Measurements from ENCODE around the gene PMF1. TPM values are rescaled to one million over a fixed set of nuclear protein-coding genes. Genes with fewer than 3 reads are reported as not detected.

PMF1 gene
- total RNA-seq, 1 experiment from 2014 or later, result 50.2 TPM

DNA sequence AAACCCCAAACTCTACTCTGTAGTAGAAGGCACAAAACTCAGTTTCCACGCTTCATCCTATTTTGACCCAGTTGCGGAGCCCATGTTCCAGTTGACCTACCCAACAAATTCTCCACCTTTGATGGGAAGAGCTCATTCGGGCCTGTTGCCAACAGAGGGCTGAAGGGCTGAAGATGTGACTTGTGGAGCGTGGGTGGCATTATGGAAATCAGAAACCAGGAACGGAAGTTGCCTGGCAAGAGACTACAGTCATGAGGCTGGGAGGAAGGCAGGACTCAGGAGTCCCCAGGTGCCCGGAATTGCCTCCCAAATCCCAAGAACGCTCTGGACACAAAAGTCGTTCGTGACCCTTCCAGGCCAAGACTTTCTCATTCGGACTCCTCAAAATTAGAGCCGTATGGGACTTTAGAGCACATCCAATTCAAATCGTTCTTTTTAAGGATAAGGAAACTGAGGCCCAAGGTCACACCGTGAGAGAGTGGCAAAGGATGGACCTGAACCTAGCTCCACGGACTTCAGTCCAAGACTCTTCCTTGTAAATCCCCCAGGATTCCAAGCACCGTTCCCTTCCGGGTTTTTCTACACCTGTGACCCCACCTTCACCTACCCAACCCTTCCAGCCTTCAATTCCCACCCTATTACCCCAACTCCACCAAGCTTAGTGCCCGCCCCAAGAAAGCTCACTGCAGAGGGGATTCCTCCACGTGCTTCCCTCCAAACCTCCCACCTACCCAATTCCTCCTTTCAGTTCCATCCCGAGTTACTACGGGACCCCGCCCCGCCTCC, 69.1 kb downstream of the PMF1 start:
- intact Hi-C loops (cut with micrococcal nuclease; ENCODE audit: unreplicated experiment), result loop anchor here (1.0 to 5.0 kb wide), 2 partner anchors 228 to 305 kb away; partner anchors contain the start of genes ARHGEF2 and LAMTOR2
- TSS peak; percentile 55 for BruUV-seq (replicated peaks)
- H3K79me2 ChIP-seq (ENCODE audit: low read depth), result peaks cover 74% of the 10 kb centered on the region

DNA sequence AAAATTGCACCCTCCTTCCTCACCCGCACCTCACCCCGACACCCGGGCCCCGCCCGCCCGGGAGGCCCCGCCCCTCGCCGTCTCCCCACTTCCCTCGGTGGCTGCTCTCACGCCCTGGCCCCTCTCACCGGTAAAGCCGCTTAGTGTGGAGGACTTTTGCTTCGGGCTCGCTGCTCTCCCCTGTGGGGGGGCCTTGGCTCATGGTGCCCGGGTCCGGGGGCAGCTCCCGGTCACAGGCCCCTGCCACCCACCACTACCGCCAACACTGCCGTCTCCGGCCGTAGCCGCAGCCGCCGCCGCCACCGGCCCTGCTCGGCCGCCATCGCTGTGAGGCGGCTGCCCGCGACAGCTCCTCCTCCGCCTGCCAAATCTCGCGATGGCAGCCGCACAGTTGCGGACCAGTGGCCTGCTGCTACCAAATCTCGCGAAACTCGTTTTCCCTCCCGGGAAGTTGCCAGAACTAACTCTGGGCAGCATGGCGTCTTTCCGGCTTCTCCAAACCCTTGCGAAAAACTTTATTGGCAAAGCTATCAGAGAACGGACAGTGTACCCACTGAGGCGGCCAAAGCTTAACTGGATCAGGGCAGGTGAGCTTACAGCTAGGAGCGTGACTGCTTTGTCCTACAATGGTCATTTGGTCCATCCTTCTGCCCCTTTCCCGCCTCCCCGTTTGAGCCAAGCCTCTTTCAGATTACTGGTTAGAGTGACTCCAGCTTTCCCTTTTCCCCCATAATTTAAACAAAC, 69.8 kb downstream of the PMF1 start, which contains the start of gene SMG5:
TSS of gene SMG5 (minus strand) at position 347 of the 744 bp plus-strand sequence. CDS start at position 202, 145 bp downstream.
- no TSS peak for BruUV-seq (replicated peaks)
- DNase-seq, result peak; percentile 93 to 95
- H4K20me1 ChIP-seq (ENCODE audit: insufficient read depth), result peaks cover 16% of the 10 kb centered on the region
- peaks cover 17% of the 10 kb centered on the region; the same call in 1 of the 2 replicates for H3K36me3 ChIP-seq (ENCODE audit: low read depth)
- no peaks in the 10 kb centered on the region for H3K9me3 ChIP-seq (ENCODE audit: insufficient read depth, low read depth)
- TF ChIP-seq EZH2 (IDR thresholded peaks at IDR 0.05; ENCODE audit: low read depth) (no peak), CTCF (conservative IDR thresholded peaks at IDR 0.05) (no peak)
- POLR2A ChIA-PET (ENCODE audit: unreplicated experiment), result interaction anchor here (0.6 to 1.0 kb wide), 5 partner anchors 46 to 221 kb away, joined by 3 to 9 read pairs (median 4); partner anchors contain the start of gene PMF1
- peaks cover 30% of the 10 kb centered on the region for H3K4me1 ChIP-seq (replicated peaks; ENCODE audit: insufficient read depth)
- intact Hi-C loops (cut with micrococcal nuclease; ENCODE audit: unreplicated experiment), result loop anchor here (1.0 to 5.0 kb wide), 2 partner anchors 228 to 305 kb away; partner anchors contain the start of genes ARHGEF2 and LAMTOR2
- peak within 1 kb of the TSS; percentile 85 for H3K27ac ChIP-seq
- H3F3A ChIP-seq (ENCODE audit: insufficient read depth, low read depth), result peaks cover 30% of the 10 kb centered on the region; the same call in 1 of the 2 replicates
- CTCF ChIA-PET, result interaction anchor here (1.0 kb wide), 1 partner anchor 8 kb away, joined by 3 read pairs; no protein-coding TSS in a partner anchor
- no peaks in the 10 kb centered on the region for H3K9me2 ChIP-seq (ENCODE audit: insufficient read depth)
- peak within 1 kb of the TSS; percentile 97 for H3K4me3 ChIP-seq
- H3K4me2 ChIP-seq, result peak within 1 kb of the TSS; percentile 96
- H3K79me2 ChIP-seq (ENCODE audit: low read depth), result peaks cover 74% of the 10 kb centered on the region
- no peaks in the 10 kb centered on the region for H3K27me3 ChIP-seq (ENCODE audit: insufficient read depth, low read depth)
- H2AFZ ChIP-seq, result peak within 1 kb of the TSS; percentile 83

More for the DNA sequence above, 69.1 kb downstream of the PMF1 start:
- Histone ChIP-seq H2AFZ (peak overlapping the region; percentile 83), H3F3A (ENCODE audit: insufficient read depth, low read depth) (peaks cover 30% of the 10 kb centered on the region; the same call in 1 of the 2 replicates), H3K4me1 (replicated peaks; ENCODE audit: insufficient read depth) (peaks cover 30% of the 10 kb centered on the region), H3K36me3 (ENCODE audit: low read depth) (peaks cover 19% of the 10 kb centered on the region), H3K27ac (peak overlapping the region; percentile 85), H4K20me1 (ENCODE audit: insufficient read depth) (peaks cover 16% of the 10 kb centered on the region), H3K4me2 (peak overlapping the region; percentile 96), H3K27me3 (ENCODE audit: insufficient read depth, low read depth) (no peaks in the 10 kb centered on the region), H3K4me3 (peak overlapping the region; percentile 97), H3K9me3 (ENCODE audit: insufficient read depth, low read depth) (no peaks in the 10 kb centered on the region), H3K9me2 (ENCODE audit: insufficient read depth) (no peaks in the 10 kb centered on the region)
- POLR2A ChIA-PET (ENCODE audit: unreplicated experiment), result interaction anchor here (0.5 to 0.9 kb wide), 5 partner anchors 80 to 867 kb away, joined by 3 to 25 read pairs (median 6); no protein-coding TSS in a partner anchor
- CTCF ChIA-PET, result interaction anchor here (1.0 kb wide), 1 partner anchor 8 kb away, joined by 3 read pairs; no protein-coding TSS in a partner anchor
- TF ChIP-seq CTCF (conservative IDR thresholded peaks at IDR 0.05), result no peak
- DNase-seq, result peak in 1 of 2 experiments; percentile 67

DNA sequence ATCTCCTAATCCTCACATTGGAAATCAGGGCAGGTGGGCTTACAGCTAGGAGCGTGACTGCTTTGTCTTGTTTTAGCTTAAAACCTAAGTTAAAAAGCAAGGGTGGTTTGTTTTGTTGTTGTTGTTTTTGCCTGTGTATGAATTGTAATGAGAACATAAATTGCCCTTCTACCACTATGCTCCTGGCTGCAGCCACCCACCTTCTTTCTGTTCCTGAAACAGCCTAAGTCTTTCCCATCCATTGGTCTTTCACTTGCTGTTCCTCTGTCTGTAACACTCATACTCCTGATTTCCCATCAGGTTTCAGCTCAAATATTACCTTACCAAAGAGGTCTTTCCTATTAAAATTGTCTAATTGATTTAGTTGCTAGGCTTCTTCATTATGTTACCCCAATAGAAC, 70.7 kb downstream of the PMF1 start:
- Histone ChIP-seq H3K36me3 (ENCODE audit: low read depth) (peaks cover 11% of the 10 kb centered on the region; the same call in 1 of the 2 replicates), H2AFZ (peak overlapping the region; percentile 83), H4K20me1 (ENCODE audit: insufficient read depth) (peaks cover 16% of the 10 kb centered on the region), H3K4me1 (replicated peaks; ENCODE audit: insufficient read depth) (peaks cover 30% of the 10 kb centered on the region), H3K9me2 (ENCODE audit: insufficient read depth) (no peaks in the 10 kb centered on the region), H3F3A (ENCODE audit: insufficient read depth, low read depth) (peaks cover 23% of the 10 kb centered on the region; the same call in 1 of the 2 replicates), H3K79me2 (ENCODE audit: low read depth) (peaks cover 66% of the 10 kb centered on the region), H3K9me3 (ENCODE audit: insufficient read depth, low read depth) (no peaks in the 10 kb centered on the region), H3K4me3 (peak overlapping the region; percentile 97), H3K27me3 (ENCODE audit: insufficient read depth, low read depth) (no peaks in the 10 kb centered on the region), H3K27ac (peak overlapping the region; percentile 85; the same call in 1 of the 2 replicates), H3K4me2 (peak overlapping the region; percentile 96)
- POLR2A ChIA-PET (ENCODE audit: unreplicated experiment), result interaction anchor here (0.5 to 0.9 kb wide), 5 partner anchors 46 to 378 kb away, joined by 3 to 10 read pairs (median 3); no protein-coding TSS in a partner anchor
- no peak for DNase-seq
- intact Hi-C loops (cut with micrococcal nuclease; ENCODE audit: unreplicated experiment), result loop anchor here (5.0 kb wide), 1 partner anchor 306 kb away; the partner anchor contains the start of gene ARHGEF2
- CTCF ChIA-PET, result interaction anchor here (0.5 kb wide), 1 partner anchor 217 kb away, joined by 3 read pairs; the partner anchor contains the start of gene MEF2D
- BruUV-seq (replicated peaks), result no TSS peak
- no peak for TF ChIP-seq CTCF (conservative IDR thresholded peaks at IDR 0.05)
- TF ChIP-seq EZH2 (IDR thresholded peaks at IDR 0.05; ENCODE audit: low read depth), result no peak
